H1 (cell line): Measurements from ENCODE around the gene RNU2-1. TPM values are rescaled to one million over a fixed set of nuclear protein-coding genes. Genes with fewer than 3 reads are reported as not detected.

Experiments used
- CTCF ChIA-PET: fragments of 300-600 bp; sonication (Branson Sonifier 250); formaldehyde crosslinking; loops from one replicate; lab custom pipeline; 2021; ENCODE audit not compliant: partially characterized antibody; lab: Charles Lee
- POLR2A ChIA-PET: fragments of 300-600 bp; sonication (Branson Sonifier 250); formaldehyde crosslinking; loops from one replicate; lab custom pipeline; 2021; ENCODE audit warnings: inconsistent platforms; ENCODE audit not compliant: partially characterized antibody; lab: Charles Lee
- DNase-seq, 2 experiments: peaks; one replicate each; pipeline versions ENCODE4 v3.0.0 to v3.0.0-alpha.2; 2010 to 2022; ENCODE audit warnings: low spot score in 2 of 2, low read depth in 1 of 2, mixed read lengths in 1 of 2
- FAIRE-seq: peaks from 2 replicates; lab custom pipeline; 2011; peaks lifted over from hg19 to GRCh38; lab: Jason Lieb, UNC
- H2AFZ ChIP-seq: 2 replicates; pipeline ENCODE4 v1.8.1; 2012; ENCODE audit warnings: low read length, inconsistent platforms
- H2AK5ac ChIP-seq: 2 replicates; pipeline ENCODE4 v1.6.1; 2013; ENCODE audit warnings: low read depth, low read length
- H2BK120ac ChIP-seq: replicated peaks from 2 replicates; pipeline ENCODE3; 2013; ENCODE audit warnings: low read depth, low read length, inconsistent platforms
- H2BK12ac ChIP-seq: 2 replicates; pipeline ENCODE4 v1.6.1; 2013; ENCODE audit warnings: low read depth, low read length
- H2BK15ac ChIP-seq: 2 replicates; pipeline ENCODE4 v1.6.1; 2013; ENCODE audit warnings: low read length
- H2BK20ac ChIP-seq: 2 replicates; pipeline ENCODE4 v1.6.1; 2013; ENCODE audit warnings: low read length
- H2BK5ac ChIP-seq: 2 replicates; pipeline ENCODE4 v1.6.1; 2013; ENCODE audit warnings: low read depth, low read length
- H3K14ac ChIP-seq: 2 replicates; pipeline ENCODE4 v1.6.1; 2013; ENCODE audit warnings: inconsistent platforms; ENCODE audit not compliant: insufficient read length
- H3K18ac ChIP-seq: 2 replicates; pipeline ENCODE4 v1.6.1; 2013; ENCODE audit warnings: low read length; ENCODE audit errors: extremely low read depth
- H3K23ac ChIP-seq: 2 replicates; pipeline ENCODE4 v1.6.1; 2013; ENCODE audit warnings: inconsistent platforms; ENCODE audit not compliant: insufficient read length
- H3K23me2 ChIP-seq: 2 replicates; pipeline ENCODE4 v1.6.1; 2013; ENCODE audit warnings: low read depth, low read length
- H3K27ac ChIP-seq: 2 replicates; pipeline ENCODE4 v1.6.1; 2011; ENCODE audit warnings: low read depth, low read length, inconsistent platforms
- H3K27me3 ChIP-seq, 4 experiments: replicated peaks in 1 of 4; 1 replicate in 1 of 4; 2 replicates in 3 of 4; pipeline versions ENCODE4 v1.6.1 to v1.8.1; 2011 to 2013; ENCODE audit warnings: low read length in 3 of 4, mild to moderate bottlenecking in 3 of 4, inconsistent platforms in 2 of 4, mixed read lengths in 2 of 4, moderate library complexity in 1 of 4; ENCODE audit not compliant: control insufficient read depth in 3 of 4, insufficient read depth in 3 of 4; ENCODE audit errors: extremely low read depth in 1 of 4
- H3K36me3 ChIP-seq, 4 experiments: 2 replicates each; pipeline versions ENCODE4 v1.6.1 to v1.8.1; 2011 to 2013; ENCODE audit warnings: mild to moderate bottlenecking in 4 of 4, low read length in 3 of 4, moderate library complexity in 2 of 4, control low read depth in 1 of 4, inconsistent platforms in 1 of 4; ENCODE audit not compliant: insufficient read depth in 4 of 4, control insufficient read depth in 2 of 4
- H3K4ac ChIP-seq: replicated peaks from 2 replicates; pipeline ENCODE3; 2013; ENCODE audit warnings: low read length, low read depth, mixed read lengths, inconsistent platforms; ENCODE audit not compliant: insufficient read length
- H3K4me1 ChIP-seq, 4 experiments: replicated peaks in 1 of 4; 1 replicate in 1 of 4; 2 replicates in 3 of 4; pipeline versions ENCODE4 v1.6.1 to v1.8.1; 2011 to 2013; ENCODE audit warnings: low read length in 3 of 4, inconsistent platforms in 2 of 4, mixed read lengths in 1 of 4; ENCODE audit not compliant: insufficient read depth in 4 of 4, control insufficient read depth in 3 of 4
- H3K4me2 ChIP-seq, 2 experiments: 2 replicates each; pipeline versions ENCODE4 v1.6.1 to v1.8.1; 2011 to 2013; ENCODE audit warnings: low read depth in 2 of 2, low read length in 2 of 2, control low read depth in 1 of 2, inconsistent platforms in 1 of 2, mild to moderate bottlenecking in 1 of 2; ENCODE audit not compliant: insufficient read depth in 1 of 2
- H3K4me3 ChIP-seq, 4 experiments: fragments of 200-600, 300-600 bp in 1 of 4; sonication (generic), shearing (Covaris generic), sonication (Bioruptor Twin) in 1 of 4; 2 replicates each; pipeline versions ENCODE4 v1.5.1 to v1.8.1; 2011 to 2016; ENCODE audit warnings: low read length in 4 of 4, low read depth in 3 of 4, control low read depth in 2 of 4, inconsistent platforms in 2 of 4, mild to moderate bottlenecking in 2 of 4, mixed read lengths in 1 of 4, moderate library complexity in 1 of 4; ENCODE audit not compliant: insufficient read depth in 2 of 4; ENCODE audit errors: extremely low read depth in 1 of 4
- H3K56ac ChIP-seq: replicated peaks from 2 replicates; pipeline ENCODE3; 2013; ENCODE audit warnings: low read depth, mild to moderate bottlenecking, mixed read lengths, low read length, inconsistent platforms; ENCODE audit not compliant: insufficient read length
- H3K79me1 ChIP-seq: 2 replicates; pipeline ENCODE4 v1.6.1; 2013; ENCODE audit warnings: low read depth, low read length, control low read depth
- H3K79me2 ChIP-seq, 2 experiments: 2 replicates each; pipeline versions ENCODE4 v1.6.1 to v1.8.1; 2012 to 2013; ENCODE audit warnings: low read length in 2 of 2, mild to moderate bottlenecking in 2 of 2, inconsistent platforms in 1 of 2; ENCODE audit not compliant: insufficient read depth in 2 of 2, control insufficient read depth in 1 of 2
- H3K9ac ChIP-seq, 4 experiments: replicated peaks in 1 of 4; 1 replicate in 1 of 4; 2 replicates in 3 of 4; pipeline versions ENCODE4 v1.6.1 to v1.8.1; 2011 to 2013; ENCODE audit warnings: low read depth in 3 of 4, low read length in 3 of 4, control low read depth in 2 of 4, mild to moderate bottlenecking in 2 of 4, moderate library complexity in 2 of 4, inconsistent platforms in 1 of 4; ENCODE audit errors: extremely low read depth in 1 of 4
- H3K9me3 ChIP-seq, 2 experiments: 2 replicates each; pipeline versions ENCODE4 v1.6.1 to v1.8.1; 2012 to 2013; ENCODE audit warnings: mild to moderate bottlenecking in 2 of 2, moderate library complexity in 2 of 2, control low read depth in 1 of 2, inconsistent platforms in 1 of 2, low read depth in 1 of 2, low read length in 1 of 2, mixed read lengths in 1 of 2; ENCODE audit not compliant: insufficient read depth in 2 of 2
- H4K20me1 ChIP-seq, 2 experiments: replicated peaks in 1 of 2; 2 replicates each; pipeline versions ENCODE3 to v1.8.1; 2011 to 2013; ENCODE audit warnings: inconsistent platforms in 2 of 2, low read length in 2 of 2, mild to moderate bottlenecking in 1 of 2; ENCODE audit not compliant: insufficient read depth in 2 of 2, control insufficient read depth in 1 of 2
- H4K5ac ChIP-seq: 2 replicates; pipeline ENCODE4 v1.6.1; 2013; ENCODE audit warnings: low read length, low read depth, mixed read lengths, inconsistent platforms; ENCODE audit not compliant: insufficient read length
- H4K8ac ChIP-seq: 2 replicates; pipeline ENCODE4 v1.8.0; 2013; ENCODE audit warnings: mild to moderate bottlenecking, moderate library complexity, low read length, inconsistent platforms; ENCODE audit not compliant: insufficient read depth; ENCODE audit errors: extremely low read depth
- H4K91ac ChIP-seq: replicated peaks from 2 replicates; pipeline ENCODE3; 2013; ENCODE audit warnings: low read length, mixed read lengths, inconsistent platforms; ENCODE audit not compliant: insufficient read length
- CBX8 ChIP-seq: fragments of 300-800, 300-1000 bp; sonication (generic); IDR thresholded peaks from 2 replicates; pipeline ENCODE4 v1.7.1; 2016; ENCODE audit warnings: low read depth, low read length, borderline replicate concordance
- EZH2 ChIP-seq: fragments of 200-600 bp; sonication (generic); IDR thresholded peaks from 2 replicates; pipeline ENCODE4 v1.7.1; 2012; ENCODE audit warnings: low read depth, mild to moderate bottlenecking, moderate library complexity, low read length, inconsistent platforms; ENCODE audit not compliant: severe bottlenecking
- WGBS, 2 experiments: shearing (Covaris generic) in 1 of 2; methylation state at CpG; one replicate each; pipeline versions ENCODE4 v1.1.6 to v1.1.7; 2013 to 2015; ENCODE audit warnings: low lambda C conversion rate in 2 of 2, mixed read lengths in 2 of 2, inconsistent platforms in 1 of 2, low coverage in 1 of 2, missing lambda C conversion rate in 1 of 2; ENCODE audit not compliant: insufficient replicate concordance in 2 of 2, insufficient coverage in 1 of 2, insufficient read length in 1 of 2; ENCODE audit errors: extremely low coverage in 1 of 2, missing lambda C conversion rate in 1 of 2; 5-methylcytosine and 5-hydroxymethylcytosine counted together
- polyA plus RNA-seq, 7 experiments: library from polyadenylated mRNA; depleted of rRNA in 3 of 7; stranded (reverse) in 5 of 7; unstranded in 2 of 7; fragments of >200 nt in 5 of 7; fragments of 200-250 nt in 2 of 7; gene quantifications; 1 replicate in 5 of 7; 2 replicates in 1 of 7; 4 replicates in 1 of 7; pipeline versions ENCODE4 v1.2.1 to v1.2.3, GENCODE V29; 2011 to 2013; ENCODE audit warnings: missing spikeins in 2 of 7, mixed read lengths in 2 of 7
- total RNA-seq: library from RNA; stranded (reverse); fragmentation: NEBNext Ultra II Directional; extraction: Animal tissue kit (Norgen Biotek cat#: 25700); gene quantifications from 2 replicates; pipeline ENCODE4 v1.2.1, GENCODE V29; 2021
- TF ChIP-seq, protein P1 (sequence below), 3 experiments: IDR thresholded peaks; 1 replicate in 2 of 3; 2 replicates in 1 of 3; pipeline versions ENCODE4 v1.5.1 to v1.6.1; 2011; ENCODE audit warnings: low read length in 3 of 3, mild to moderate bottlenecking in 3 of 3, inconsistent platforms in 2 of 3, low read depth in 1 of 3, moderate library complexity in 1 of 3; ENCODE audit not compliant: insufficient read depth in 1 of 3; ENCODE audit errors: control extremely low read depth in 1 of 3

The RNU2-1 gene
- total and polyA plus RNA-seq, 2 of the 8 experiments (the other 6 are each of a cell fraction or from before 2014, with no cell fraction given) = 2,508 TPM; not detected in 1

DNA sequence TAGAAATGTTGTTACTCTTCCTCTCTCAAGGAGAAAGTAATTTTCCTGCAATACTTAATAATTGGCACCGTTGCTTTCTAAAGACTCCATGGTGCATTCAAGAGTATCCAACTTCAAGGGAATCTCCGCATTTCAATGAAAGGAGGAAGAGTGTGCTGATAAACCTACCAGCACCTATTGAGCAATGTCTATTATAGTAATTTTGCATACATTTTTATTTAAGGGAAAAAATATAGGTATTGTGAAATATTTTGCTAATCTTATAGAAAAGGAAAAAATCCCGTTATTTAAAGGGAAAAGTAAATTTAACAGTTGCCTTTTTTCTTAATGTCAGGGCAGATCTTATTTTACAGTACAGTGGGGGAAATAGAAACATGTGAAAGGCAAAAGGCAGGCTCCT lies 23.2 kb downstream of the RNU2-1 start:
- no peak overlapping the region for H4K91ac ChIP-seq
- H2BK12ac ChIP-seq = no peak overlapping the region
- H3K14ac ChIP-seq = no peak overlapping the region
- H3K9ac ChIP-seq = no peak overlapping the region
- H2BK120ac ChIP-seq = no peak overlapping the region
- H3K27me3 ChIP-seq = peaks cover 0 to 2% (median 0%) of the 10 kb centered on the region in 4 experiments; a peak in 1 of 7 replicates
- 89% methylated on average over 3 of the region's 3 CpGs; no CpG with 5 or more reads in 1 of the 2 experiments for WGBS, 2 experiments
- peaks cover 8% of the 10 kb centered on the region; the same call in 1 of the 2 replicates for H3K23me2 ChIP-seq
- H3K4me3 ChIP-seq = no peak overlapping the region
- H3K79me1 ChIP-seq = no peaks in the 10 kb centered on the region
- H3K36me3 ChIP-seq = no peaks in the 10 kb centered on the region; a peak in 1 of 8 replicates
- H2BK5ac ChIP-seq = no peak overlapping the region
- no peak for FAIRE-seq
- H4K20me1 ChIP-seq = no peaks in the 10 kb centered on the region
- H3K4ac ChIP-seq = no peak overlapping the region
- no peak overlapping the region for H2AFZ ChIP-seq
- no peak overlapping the region for H3K23ac ChIP-seq
- H2AK5ac ChIP-seq = no peak overlapping the region
- no peaks in the 10 kb centered on the region for H3K9me3 ChIP-seq
- ChIA-PET CTCF (no interaction called here), POLR2A (interaction anchor here (1.0 to 10.3 kb wide), 6 partner anchors 9 to 212 kb away, joined by 3 to 123 read pairs (median 6); partner anchors contain the start of gene RPL27)
- no peak overlapping the region for H3K27ac ChIP-seq
- no peak overlapping the region for H3K18ac ChIP-seq
- no peak for DNase-seq
- no peak overlapping the region; a peak in 1 of 4 replicates for H3K4me2 ChIP-seq
- H4K5ac ChIP-seq = no peak overlapping the region
- H3K4me1 ChIP-seq = peaks cover 0 to 5% (median 3%) of the 10 kb centered on the region in 4 experiments; a peak in 4 of 7 replicates
- H3K79me2 ChIP-seq = no peaks in the 10 kb centered on the region
- TF ChIP-seq CBX8 = no peak
- TF ChIP-seq EZH2 = no peak
- TF ChIP-seq, protein P1, sequence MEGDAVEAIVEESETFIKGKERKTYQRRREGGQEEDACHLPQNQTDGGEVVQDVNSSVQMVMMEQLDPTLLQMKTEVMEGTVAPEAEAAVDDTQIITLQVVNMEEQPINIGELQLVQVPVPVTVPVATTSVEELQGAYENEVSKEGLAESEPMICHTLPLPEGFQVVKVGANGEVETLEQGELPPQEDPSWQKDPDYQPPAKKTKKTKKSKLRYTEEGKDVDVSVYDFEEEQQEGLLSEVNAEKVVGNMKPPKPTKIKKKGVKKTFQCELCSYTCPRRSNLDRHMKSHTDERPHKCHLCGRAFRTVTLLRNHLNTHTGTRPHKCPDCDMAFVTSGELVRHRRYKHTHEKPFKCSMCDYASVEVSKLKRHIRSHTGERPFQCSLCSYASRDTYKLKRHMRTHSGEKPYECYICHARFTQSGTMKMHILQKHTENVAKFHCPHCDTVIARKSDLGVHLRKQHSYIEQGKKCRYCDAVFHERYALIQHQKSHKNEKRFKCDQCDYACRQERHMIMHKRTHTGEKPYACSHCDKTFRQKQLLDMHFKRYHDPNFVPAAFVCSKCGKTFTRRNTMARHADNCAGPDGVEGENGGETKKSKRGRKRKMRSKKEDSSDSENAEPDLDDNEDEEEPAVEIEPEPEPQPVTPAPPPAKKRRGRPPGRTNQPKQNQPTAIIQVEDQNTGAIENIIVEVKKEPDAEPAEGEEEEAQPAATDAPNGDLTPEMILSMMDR (IDR thresholded peaks at IDR 0.05; ENCODE audit: control extremely low read depth in 1 of 3, insufficient read depth in 1 of 3, low read depth in 1 of 3, low read length in 3 of 3) = no peak
- H2BK20ac ChIP-seq = no peak overlapping the region
- H2BK15ac ChIP-seq = no peak overlapping the region; the same call in 1 of the 2 replicates
- H3K56ac ChIP-seq = no peak overlapping the region
- H4K8ac ChIP-seq = no peak overlapping the region
